Smooth muscle cell (in vitro differentiated cells): ENCODE data around the gene NETO2. TPM values are rescaled to one million over a fixed set of nuclear protein-coding genes. Genes with fewer than 3 reads are reported as not detected.

Source experiments
- DNase-seq: peaks from one replicate; lab custom pipeline; 2025; ENCODE audit not compliant: unreplicated experiment; lab: John Stamatoyannopoulos, UW
- H2AFZ ChIP-seq: fragments of 200-600 bp; sonication (generic); 2 replicates; pipeline ENCODE4 v1.6.0; 2016; ENCODE audit warnings: antibody characterized with exemption, low read depth, mild to moderate bottlenecking
- H3F3A ChIP-seq: fragments of 200-600 bp; sonication (generic); 2 replicates; pipeline ENCODE4 v1.6.0; 2017; ENCODE audit warnings: antibody characterized with exemption, low read depth
- H3K27ac ChIP-seq: fragments of 200-600 bp; sonication (generic); 2 replicates; pipeline ENCODE4 v1.5.1; 2016; ENCODE audit warnings: low read depth, mild to moderate bottlenecking
- H3K27me3 ChIP-seq: fragments of 200-600 bp; sonication (generic); 2 replicates; pipeline ENCODE4 v1.6.1; 2016; ENCODE audit warnings: low read depth, mild to moderate bottlenecking
- H3K36me3 ChIP-seq: fragments of 200-600 bp; sonication (generic); 2 replicates; pipeline ENCODE4 v1.5.1; 2016; ENCODE audit warnings: low read depth
- H3K4me1 ChIP-seq: fragments of 200-600 bp; sonication (generic); 2 replicates; pipeline ENCODE4 v1.5.1; 2016; ENCODE audit warnings: low read depth
- H3K4me2 ChIP-seq: fragments of 200-600 bp; sonication (generic); 2 replicates; pipeline ENCODE4 v1.6.0; 2016; ENCODE audit warnings: mild to moderate bottlenecking
- H3K4me3 ChIP-seq: fragments of 200-600 bp; sonication (generic); 2 replicates; pipeline ENCODE4 v1.5.1; 2016; ENCODE audit warnings: mild to moderate bottlenecking
- H3K79me2 ChIP-seq: fragments of 200-600 bp; sonication (generic); 2 replicates; pipeline ENCODE4 v1.6.0; 2016; ENCODE audit warnings: low read depth, mild to moderate bottlenecking
- H3K9ac ChIP-seq: fragments of 200-600 bp; sonication (generic); 2 replicates; pipeline ENCODE4 v1.6.0; 2016; ENCODE audit warnings: low read depth
- H3K9me3 ChIP-seq: fragments of 200-600 bp; sonication (generic); replicated peaks from 2 replicates; pipeline ENCODE4 v1.5.1; 2016; ENCODE audit warnings: low read depth
- H4K20me1 ChIP-seq: fragments of 200-600 bp; sonication (generic); 2 replicates; pipeline ENCODE4 v1.6.0; 2016; ENCODE audit warnings: low read depth
- CTCF ChIP-seq: fragments of 200-600 bp; sonication (generic); IDR thresholded peaks from 2 replicates; pipeline ENCODE4 v1.5.1; 2017; ENCODE audit warnings: borderline replicate concordance, mild to moderate bottlenecking, antibody characterized with exemption; ENCODE audit not compliant: insufficient read depth, poor library complexity, severe bottlenecking
- WGBS: methylation state at CpG from one replicate; pipeline ENCODE4 v1.1.7; 2016; ENCODE audit warnings: low lambda C conversion rate; 5-methylcytosine and 5-hydroxymethylcytosine counted together
- polyA plus RNA-seq: library from polyadenylated mRNA; unstranded; fragments of >200 nt; fragmentation: Nextera tagmentation; extraction: Ambion mirVana; gene quantifications from 2 replicates; pipeline ENCODE4 v1.2.1, GENCODE V29; 2016
- total RNA-seq: library from RNA; depleted of rRNA; stranded (reverse); fragments of >200 nt; gene quantifications from 2 replicates; pipeline ENCODE4 v1.2.3, GENCODE V29; 2014

Gene NETO2
- total and polyA plus RNA-seq, 2 experiments from 2014 or later: 12.7 to 23.5 TPM

GRCh38 chr16:47144559-47144877 is 773 bp upstream of the NETO2 start:
- no peaks in the 10 kb centered on the region for H4K20me1 ChIP-seq
- H3K27ac ChIP-seq: no peak overlapping the region
- peaks cover 13% of the 10 kb centered on the region for H3K4me1 ChIP-seq
- H3K79me2 ChIP-seq: no peaks in the 10 kb centered on the region
- 26% methylated on average over 10 of the region's 10 CpGs for WGBS
- no peaks in the 10 kb centered on the region for H3F3A ChIP-seq
- H3K4me3 ChIP-seq: peak overlapping the region; percentile 60
- H3K9ac ChIP-seq: no peak overlapping the region
- no peak for DNase-seq
- TF ChIP-seq CTCF: no peak
- H3K9me3 ChIP-seq: no peaks in the 10 kb centered on the region
- H2AFZ ChIP-seq: peak overlapping the region; percentile 67
- no peaks in the 10 kb centered on the region for H3K36me3 ChIP-seq
- peak overlapping the region; percentile 82 for H3K4me2 ChIP-seq
- no peaks in the 10 kb centered on the region for H3K27me3 ChIP-seq

- no peaks in the 10 kb centered on the region for H3K79me2 ChIP-seq
- H3K9me3 ChIP-seq: no peaks in the 10 kb centered on the region
- H3K36me3 ChIP-seq: no peaks in the 10 kb centered on the region
- DNase-seq: no peak
- no peaks in the 10 kb centered on the region for H3K27me3 ChIP-seq
- H4K20me1 ChIP-seq: peaks cover under 1% of the 10 kb centered on the region
- peak overlapping the region; percentile 29 for H3K9ac ChIP-seq
- no peak overlapping the region for H3K27ac ChIP-seq
- H3K4me1 ChIP-seq: peaks cover 13% of the 10 kb centered on the region
- no peaks in the 10 kb centered on the region for H3F3A ChIP-seq
- WGBS: under 1% methylated on average over 95 of the region's 111 CpGs
- peak overlapping the region; percentile 60 for H3K4me3 ChIP-seq
- peak; percentile 60 for TF ChIP-seq CTCF
- peak overlapping the region; percentile 85 for H2AFZ ChIP-seq
- H3K4me2 ChIP-seq: peak overlapping the region; percentile 90
Observed at GRCh38 chr16:47142821-47143676, 696 bp downstream of the NETO2 start.

- no peak for DNase-seq
- Histone ChIP-seq H3K9ac (peak overlapping the region; percentile 15), H3K4me3 (peak overlapping the region; percentile 60), H3K36me3 (no peaks in the 10 kb centered on the region), H2AFZ (peak overlapping the region; percentile 85), H4K20me1 (peaks cover 3% of the 10 kb centered on the region), H3K9me3 (no peaks in the 10 kb centered on the region), H3K4me2 (peak overlapping the region; percentile 90), H3K4me1 (peaks cover 13% of the 10 kb centered on the region), H3K27me3 (no peaks in the 10 kb centered on the region), H3F3A (no peaks in the 10 kb centered on the region), H3K79me2 (no peaks in the 10 kb centered on the region), H3K27ac (no peak overlapping the region)
- TF ChIP-seq CTCF: no peak
- 7% methylated on average over 8 of the region's 8 CpGs for WGBS
Observed at GRCh38 chr16:47142486-47142820, 1.3 kb downstream of the NETO2 start.
